ENCODE data around the gene HOMER1. TPM values are rescaled to one million over a fixed set of nuclear protein-coding genes. Genes with fewer than 3 reads are reported as not detected.

Gene HOMER1
- total RNA-seq, 1 donor = 14.1 TPM

GRCh38 chr5:79507251-79508205, 6.4 kb downstream of the HOMER1 start:
- Histone ChIP-seq H3K27me3 (ENCODE audit: insufficient read depth, low read length) (no peaks in the 10 kb centered on the region), H3K9me3 (ENCODE audit: low read depth, low read length) (no peaks in the 10 kb centered on the region), H3K4me3 (ENCODE audit: insufficient read depth, low read length) (no peak overlapping the region), H3K79me2 (ENCODE audit: insufficient read depth, low read length) (peaks cover 60% of the 10 kb centered on the region), H2AFZ (ENCODE audit: low read length) (no peak overlapping the region), H3K4me2 (ENCODE audit: insufficient read depth, low read length) (no peak overlapping the region), H3K4me1 (ENCODE audit: insufficient read depth, low read length) (peaks cover 21% of the 10 kb centered on the region), H3K36me3 (ENCODE audit: insufficient read depth, low read length) (no peaks in the 10 kb centered on the region), H4K20me1 (ENCODE audit: insufficient read depth, low read length) (peaks cover 17% of the 10 kb centered on the region), H3K27ac (ENCODE audit: low read depth, low read length) (no peak overlapping the region)
- no peak for DNase-seq (ENCODE audit: insufficient read length, low spot score, missing footprints)
- no peak for TF ChIP-seq CTCF (IDR thresholded peaks at IDR 0.05; ENCODE audit: extremely low read depth, low read depth, low read length)

GRCh38 chr5:79505138-79505537, 8.8 kb downstream of the HOMER1 start:
- H3K79me2 ChIP-seq (ENCODE audit: insufficient read depth, low read length) = peaks cover 36% of the 10 kb centered on the region
- DNase-seq (ENCODE audit: insufficient read length, low spot score, missing footprints) = no peak
- no peaks in the 10 kb centered on the region for H3K36me3 ChIP-seq (ENCODE audit: insufficient read depth, low read length)
- H3K27ac ChIP-seq (ENCODE audit: low read depth, low read length) = no peak overlapping the region
- H3K4me3 ChIP-seq (ENCODE audit: insufficient read depth, low read length) = no peak overlapping the region
- no peak for TF ChIP-seq CTCF (IDR thresholded peaks at IDR 0.05; ENCODE audit: extremely low read depth, low read depth, low read length)
- no peaks in the 10 kb centered on the region for H3K9me3 ChIP-seq (ENCODE audit: low read depth, low read length)
- no peak overlapping the region for H3K4me2 ChIP-seq (ENCODE audit: insufficient read depth, low read length)
- H3K4me1 ChIP-seq (ENCODE audit: insufficient read depth, low read length) = peaks cover 14% of the 10 kb centered on the region
- H3K27me3 ChIP-seq (ENCODE audit: insufficient read depth, low read length) = no peaks in the 10 kb centered on the region
- peaks cover 10% of the 10 kb centered on the region for H4K20me1 ChIP-seq (ENCODE audit: insufficient read depth, low read length)
- H2AFZ ChIP-seq (ENCODE audit: low read length) = no peak overlapping the region

- no peak for DNase-seq (ENCODE audit: insufficient read length, low spot score, missing footprints)
- Histone ChIP-seq H3K27me3 (ENCODE audit: insufficient read depth, low read length) (no peaks in the 10 kb centered on the region), H3K4me2 (ENCODE audit: insufficient read depth, low read length) (no peak overlapping the region), H2AFZ (ENCODE audit: low read length) (no peak overlapping the region), H3K79me2 (ENCODE audit: insufficient read depth, low read length) (peaks cover 31% of the 10 kb centered on the region), H3K27ac (ENCODE audit: low read depth, low read length) (no peak overlapping the region), H3K9me3 (ENCODE audit: low read depth, low read length) (no peaks in the 10 kb centered on the region), H3K4me3 (ENCODE audit: insufficient read depth, low read length) (no peak overlapping the region), H4K20me1 (ENCODE audit: insufficient read depth, low read length) (peaks cover 8% of the 10 kb centered on the region), H3K4me1 (ENCODE audit: insufficient read depth, low read length) (peaks cover 11% of the 10 kb centered on the region), H3K36me3 (ENCODE audit: insufficient read depth, low read length) (no peaks in the 10 kb centered on the region)
- TF ChIP-seq CTCF (IDR thresholded peaks at IDR 0.05; ENCODE audit: extremely low read depth, low read depth, low read length) = no peak
Observed at GRCh38 chr5:79503794-79504495, 10.0 kb downstream of the HOMER1 start.

All from osteoblast (primary cell).